Stimulated activated naive CD4-positive, alpha-beta T cell treated with Interleukin-2 at 50 U/mL for 16 hours (primary cell): ENCODE data around the gene HES7.
"Not testable (repeated sequence)": the region's sequence is repeated elsewhere in the genome, so short reads cannot be mapped to it uniquely, and the experiment has no call there.

Experiments used
- DNase-seq: peaks from one replicate; lab custom pipeline; 2025; lab: John Stamatoyannopoulos, UW

HES7 gene

GRCh38 chr17:8123695-8124349 lies at the start of gene HES7:
TSS of gene HES7 (minus strand) at chr17:8124106. CDS start at chr17:8124084, 22 bp downstream.
- DNase-seq: no peak

DNA sequence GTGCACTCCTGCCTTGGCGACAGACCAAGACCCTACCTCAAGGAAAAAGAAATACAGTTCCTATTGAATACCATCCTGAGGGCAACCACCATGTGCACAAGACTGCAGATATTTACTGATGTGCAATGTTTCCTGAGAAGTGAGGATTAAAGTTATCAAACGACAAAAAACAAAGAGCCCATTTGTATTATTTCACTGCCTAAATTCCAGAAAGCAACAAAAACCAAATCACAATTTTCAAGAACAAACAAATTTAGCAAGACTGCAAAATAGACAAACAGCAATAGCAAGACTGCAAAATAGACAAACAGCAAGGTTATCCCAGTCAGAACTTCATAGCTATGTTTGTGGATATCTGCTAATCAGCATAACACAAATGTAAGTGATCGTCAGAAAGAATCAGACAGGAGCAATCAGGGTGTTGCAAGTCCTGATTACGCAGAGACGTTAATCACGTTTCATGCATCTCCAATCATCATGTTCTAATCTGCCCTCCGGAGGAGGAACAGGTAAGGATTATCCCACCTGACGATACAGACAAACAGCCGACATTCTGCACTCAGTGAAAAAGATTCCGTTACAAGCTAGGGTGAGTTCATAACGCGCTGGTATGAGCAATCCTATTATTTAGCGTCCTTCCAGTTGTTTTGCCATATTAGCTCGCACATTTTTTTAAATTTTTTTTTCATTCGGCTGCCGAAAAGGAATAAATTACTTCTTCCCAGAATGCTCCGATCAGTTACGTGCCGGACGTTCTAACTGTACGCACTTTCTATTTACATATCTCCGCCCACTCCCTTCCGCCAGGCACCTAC lies 49.4 kb upstream of the HES7 start:
- peak; percentile 83 for DNase-seq

DNA sequence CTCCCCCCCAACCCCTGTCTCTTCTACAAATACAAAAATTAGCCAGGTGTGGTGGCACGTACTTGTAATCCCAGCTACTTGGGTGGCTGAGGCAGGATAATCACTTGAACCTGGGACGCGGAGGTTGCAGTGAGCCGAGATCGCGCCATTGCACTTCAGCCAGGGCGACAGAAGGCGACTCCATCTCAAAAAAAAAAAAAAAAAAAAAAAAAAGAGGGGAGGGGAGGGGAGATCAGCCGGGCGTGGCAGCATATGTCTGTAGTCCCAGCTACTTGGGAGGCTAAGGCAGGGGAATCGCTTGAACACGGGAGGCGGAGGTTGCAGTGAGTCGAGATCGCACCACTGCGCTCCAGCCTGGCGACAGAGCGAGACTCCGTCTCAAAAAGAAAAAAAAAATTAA lies 46.3 kb upstream of the HES7 start:
- not testable (repeated sequence) for DNase-seq

- no peak for DNase-seq
Measured at GRCh38 chr17:8167526-8167925, 43.6 kb upstream of the HES7 start.

DNA sequence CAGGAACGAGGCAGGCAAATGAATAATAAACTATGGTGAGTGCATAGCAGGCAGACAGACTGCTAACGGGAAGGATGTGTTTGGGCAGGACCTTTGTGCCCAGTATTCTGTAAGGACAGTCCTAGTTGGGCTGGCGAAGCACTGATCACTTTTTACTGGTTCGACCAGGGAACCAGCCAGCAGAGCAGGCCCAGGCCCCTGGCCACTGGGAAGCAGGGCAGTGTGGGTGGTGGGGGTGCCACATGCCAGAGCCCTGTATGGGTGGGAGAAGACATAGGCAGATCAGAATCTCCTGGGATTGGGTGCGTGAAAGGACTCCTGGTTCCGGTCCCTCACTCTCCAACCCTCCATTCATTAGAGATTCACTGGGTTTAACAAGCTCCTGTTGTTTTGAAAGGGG lies 42.8 kb upstream of the HES7 start:
- DNase-seq: no peak

- DNase-seq: no peak
Measured at GRCh38 chr17:8164815-8165131, 40.9 kb upstream of the HES7 start.

DNA sequence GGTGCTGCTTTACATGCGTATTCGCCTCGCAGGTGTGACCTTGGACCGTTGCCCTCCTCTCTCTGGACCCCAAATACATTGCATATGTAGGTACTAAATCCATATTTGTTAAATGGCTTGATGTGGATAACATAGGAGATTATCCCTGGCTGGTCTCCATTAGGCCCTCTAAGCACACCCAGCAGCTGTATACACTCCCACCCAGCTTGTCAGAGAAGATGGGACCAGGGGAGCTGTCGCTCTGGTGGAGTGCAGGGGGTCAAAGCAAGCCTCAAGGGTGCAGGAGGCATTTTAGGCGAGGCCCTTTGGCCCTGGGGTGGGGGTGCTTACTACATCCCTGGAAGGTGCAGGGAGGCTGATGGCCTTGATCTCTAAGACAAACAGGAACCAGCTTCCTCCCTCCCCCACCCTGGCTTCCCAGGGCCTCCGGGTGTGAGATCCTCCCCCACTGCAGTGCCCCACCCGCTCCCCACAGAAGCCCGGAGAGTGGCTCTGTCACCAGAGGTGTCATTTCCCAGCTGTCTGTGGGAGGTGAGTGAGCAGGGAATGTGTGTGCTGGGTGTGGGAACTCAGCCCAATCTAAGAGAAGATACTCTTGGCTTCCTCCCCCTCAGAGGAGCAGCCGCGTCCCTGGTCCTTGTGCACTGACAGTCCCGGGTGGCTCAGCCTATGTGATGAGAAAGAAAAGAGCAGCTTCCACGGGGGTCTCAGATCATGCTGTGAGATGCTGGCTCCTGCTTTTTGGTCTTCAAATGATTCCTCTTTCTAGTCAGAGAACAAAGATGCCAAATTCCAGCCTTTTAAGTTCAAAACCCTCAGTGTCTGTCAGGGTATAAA lies 40.3 kb upstream of the HES7 start:
- peak; percentile 68 for DNase-seq

- DNase-seq: no peak
Measured at GRCh38 chr17:8162997-8163977, 39.4 kb upstream of the HES7 start.

- peak; percentile 79 for DNase-seq
Measured at GRCh38 chr17:8162233-8162996, 38.5 kb upstream of the HES7 start, which contains the start of gene VAMP2. TSS of gene VAMP2 (minus strand) at chr17:8162948. CDS start at chr17:8162879, 69 bp downstream.

- no peak for DNase-seq
Measured at GRCh38 chr17:8161289-8162232, 37.7 kb upstream of the HES7 start.

- no peak for DNase-seq
Measured at GRCh38 chr17:8160741-8161221, 36.9 kb upstream of the HES7 start.

- no peak for DNase-seq
Measured at GRCh38 chr17:8160224-8160577, 36.3 kb upstream of the HES7 start.

- no peak for DNase-seq
Measured at GRCh38 chr17:8159459-8160223, 35.7 kb upstream of the HES7 start.

DNA sequence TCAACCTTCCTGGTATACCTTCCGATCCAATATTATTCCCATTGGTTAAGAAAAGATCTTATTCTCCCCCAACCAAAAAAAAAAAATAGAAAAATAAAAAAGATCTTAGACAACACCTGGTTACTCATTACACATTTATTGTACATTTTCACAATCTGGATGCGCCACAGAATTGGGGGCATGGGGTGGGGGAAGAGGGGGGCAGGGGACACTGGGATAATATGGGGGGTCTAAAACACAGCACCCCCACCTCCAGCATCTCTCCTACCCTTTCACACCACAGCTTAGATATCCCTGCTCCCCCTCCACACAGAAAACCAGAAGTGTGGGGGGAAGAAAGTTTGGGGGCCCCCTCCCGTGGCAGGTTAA lies 35.1 kb upstream of the HES7 start:
- DNase-seq: no peak

DNA sequence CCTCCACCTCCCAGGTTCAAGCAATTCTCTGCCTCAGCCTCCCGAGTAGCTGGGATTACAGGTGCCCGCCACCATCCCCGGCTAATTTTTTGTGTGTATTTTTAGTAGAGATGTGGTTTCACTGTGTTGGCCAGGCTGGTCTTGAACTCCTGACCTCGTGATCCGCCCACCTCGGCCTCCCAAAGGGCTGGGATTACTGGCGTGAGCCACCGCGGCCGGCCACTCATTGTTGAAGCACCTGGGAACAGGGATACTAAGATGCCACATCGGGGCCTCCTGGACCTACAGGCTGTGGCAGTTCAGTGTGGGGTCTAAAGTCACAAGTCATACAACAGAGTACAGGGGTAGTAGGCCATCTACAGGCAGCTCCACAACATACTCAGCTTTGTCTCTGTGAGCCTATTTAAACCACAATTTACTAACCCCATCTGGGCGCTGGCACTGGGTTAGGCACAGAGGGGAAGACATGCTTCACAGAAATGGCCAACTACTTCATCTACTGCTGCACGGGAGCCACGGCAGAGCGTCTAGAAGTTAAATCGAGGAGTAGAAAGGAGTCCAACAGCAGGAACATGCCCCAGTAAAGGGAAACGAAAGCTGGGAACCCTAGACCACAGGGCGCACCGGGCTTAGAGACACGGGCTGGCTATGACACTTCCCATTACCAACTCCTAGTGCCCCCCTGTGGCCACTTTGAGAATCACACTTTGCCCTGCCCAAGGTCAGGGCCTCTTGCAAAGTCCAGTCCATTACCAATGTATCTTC lies 34.5 kb upstream of the HES7 start:
- DNase-seq: peak; percentile 83

DNA sequence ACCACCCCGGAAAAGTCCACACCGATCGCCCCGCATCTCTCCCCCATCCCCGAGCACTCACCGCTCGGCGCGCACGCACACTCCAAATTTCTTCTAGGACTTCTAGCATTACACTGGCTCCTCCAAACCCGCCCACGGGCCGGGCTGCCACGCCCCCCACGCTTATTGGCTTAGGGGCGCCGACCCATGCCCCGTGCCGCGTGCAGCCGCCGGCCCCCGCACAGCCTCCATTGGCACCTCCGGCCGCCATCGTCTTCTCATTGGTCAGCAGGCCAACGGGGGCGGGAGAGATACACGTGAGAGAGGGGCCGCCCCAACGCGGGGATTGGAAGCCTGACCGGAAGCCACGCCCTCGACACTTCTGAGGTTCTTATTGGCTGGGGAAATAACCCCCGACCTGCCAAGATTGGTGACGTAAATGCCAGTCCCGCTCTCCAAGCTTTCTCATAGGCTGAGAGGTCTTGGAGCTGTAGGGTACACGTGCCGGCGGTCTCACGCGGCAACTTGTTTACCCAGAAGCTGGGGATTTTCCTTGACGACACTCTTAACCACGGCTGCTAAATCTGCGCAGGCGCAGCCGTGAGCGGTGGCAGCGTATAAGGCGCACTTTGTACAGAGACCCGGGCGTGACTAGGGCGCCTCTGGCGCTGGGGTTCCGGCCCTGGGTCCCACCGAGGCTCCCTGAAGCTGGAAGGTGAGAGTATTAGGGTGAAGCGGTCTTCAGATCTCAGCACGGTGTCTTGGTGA lies 32.5 kb upstream of the HES7 start:
- peak; percentile 100 for DNase-seq

GRCh38 chr17:8155996-8156245 lies 32.0 kb upstream of the HES7 start:
- no peak for DNase-seq
